Muscle layer of duodenum (tissue), 2 donors: ENCODE data around the gene GSDME.
"Not testable (repeated sequence)": the region's sequence is repeated elsewhere in the genome, so short reads cannot be mapped to it uniquely, and the experiment has no call there.

ENCODE experiments used
- H3K27ac ChIP-seq: one replicate; pipeline ENCODE4 v1.7.0; 2013; ENCODE audit warnings: mild to moderate bottlenecking, low read length
- H3K27me3 ChIP-seq: one replicate; pipeline ENCODE4 v1.7.0; 2013; ENCODE audit warnings: low read depth, mild to moderate bottlenecking, control low read depth, low read length
- H3K36me3 ChIP-seq, 2 donors: one replicate each; pipeline ENCODE4 v1.7.0; 2013; ENCODE audit warnings: low read length in 2 of 2, control low read depth in 1 of 2, mild to moderate bottlenecking in 1 of 2; ENCODE audit not compliant: insufficient read depth in 2 of 2, control insufficient read depth in 1 of 2
- H3K4me1 ChIP-seq, 2 donors: one replicate each; pipeline ENCODE4 v1.7.0; 2013; ENCODE audit warnings: low read length in 2 of 2, mild to moderate bottlenecking in 2 of 2, control low read depth in 1 of 2, moderate library complexity in 1 of 2; ENCODE audit not compliant: insufficient read depth in 2 of 2, control insufficient read depth in 1 of 2
- H3K4me3 ChIP-seq, 2 donors: one replicate each; pipeline ENCODE4 v1.7.0; 2013; ENCODE audit warnings: low read length in 2 of 2, low read depth in 1 of 2, mild to moderate bottlenecking in 1 of 2
- H3K9me3 ChIP-seq, 2 donors: one replicate each; pipeline ENCODE4 v1.7.0; 2013; ENCODE audit warnings: low read length in 2 of 2, control low read depth in 1 of 2, mild to moderate bottlenecking in 1 of 2; ENCODE audit not compliant: control insufficient read depth in 1 of 2
- donor health status: healthy.

GSDME gene

GRCh38 chr7:24739306-24739705, 18.0 kb downstream of the GSDME start:
- Histone ChIP-seq H3K4me1 (peaks cover 0 to 8% of the 10 kb centered on the region in 2 donors), H3K27me3 (no peaks in the 10 kb centered on the region), H3K4me3 (no peak overlapping the region), H3K36me3 (peaks cover 0 to under 1% of the 10 kb centered on the region in 2 donors), H3K27ac (no peak overlapping the region), H3K9me3 (peaks cover 0 to 4% of the 10 kb centered on the region in 2 donors)

- Histone ChIP-seq H3K27me3 (no peaks in the 10 kb centered on the region), H3K27ac (no peak overlapping the region), H3K4me3 (no peak overlapping the region), H3K36me3 (no peaks in the 10 kb centered on the region), H3K9me3 (peaks cover 0 to 4% of the 10 kb centered on the region in 2 donors), H3K4me1 (peaks cover 0 to 8% of the 10 kb centered on the region in 2 donors)
Observed at GRCh38 chr7:24738577-24738976, 18.7 kb downstream of the GSDME start.

DNA sequence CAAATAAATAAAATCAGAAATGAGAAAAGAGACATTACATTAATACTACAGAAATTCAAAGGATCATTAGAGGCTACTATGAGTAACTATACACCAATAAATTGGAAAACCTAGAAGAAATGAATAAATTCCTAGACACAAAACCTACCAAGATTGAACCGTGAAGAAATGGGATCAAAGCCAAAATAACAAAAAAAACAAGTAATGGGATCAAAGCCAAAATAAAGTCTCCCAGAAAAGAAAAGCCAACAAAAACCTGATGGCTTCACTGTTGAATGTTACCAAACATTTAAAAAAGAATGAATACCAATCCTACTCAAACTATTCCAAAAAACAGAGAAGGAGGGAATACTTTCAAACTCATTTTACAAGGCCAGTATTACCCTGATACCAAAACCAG, 20.0 kb downstream of the GSDME start:
- H3K36me3 ChIP-seq, result no peaks in the 10 kb centered on the region
- H3K4me3 ChIP-seq, result no peak overlapping the region
- H3K4me1 ChIP-seq, result peaks cover 0 to 8% of the 10 kb centered on the region in 2 donors
- H3K9me3 ChIP-seq, result peaks cover 0 to 4% of the 10 kb centered on the region in 2 donors
- no peak overlapping the region for H3K27ac ChIP-seq
- no peaks in the 10 kb centered on the region for H3K27me3 ChIP-seq

- not testable (repeated sequence) for H3K4me3 ChIP-seq, H3K27me3 ChIP-seq, H3K9me3 ChIP-seq, H3K4me1 ChIP-seq, H3K36me3 ChIP-seq, H3K27ac ChIP-seq
Observed at GRCh38 chr7:24735594-24735993, 21.7 kb downstream of the GSDME start.

DNA sequence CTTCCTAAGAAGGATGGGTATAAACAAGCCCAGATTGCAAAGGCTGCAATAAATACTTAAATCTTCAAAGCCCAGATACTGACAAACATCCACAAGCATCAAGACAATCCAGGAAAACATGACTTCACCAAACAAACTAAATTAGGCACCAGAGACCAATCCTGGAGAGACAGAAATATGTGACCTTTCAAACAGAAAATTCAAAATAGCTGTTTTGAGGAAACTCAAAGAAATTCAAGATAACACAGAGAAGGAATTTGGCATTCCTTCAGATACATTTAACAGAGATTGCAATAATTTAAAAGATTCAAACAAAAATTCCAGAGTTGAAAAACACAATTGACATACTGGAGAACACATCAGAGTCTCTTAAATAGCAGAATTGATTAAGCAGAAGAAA, 23.0 kb downstream of the GSDME start:
- Histone ChIP-seq H3K4me1 (peaks cover 0 to 8% of the 10 kb centered on the region in 2 donors), H3K27ac (no peak overlapping the region), H3K36me3 (no peaks in the 10 kb centered on the region), H3K4me3 (no peak overlapping the region), H3K9me3 (peaks cover 0 to 4% of the 10 kb centered on the region in 2 donors), H3K27me3 (no peaks in the 10 kb centered on the region)

DNA sequence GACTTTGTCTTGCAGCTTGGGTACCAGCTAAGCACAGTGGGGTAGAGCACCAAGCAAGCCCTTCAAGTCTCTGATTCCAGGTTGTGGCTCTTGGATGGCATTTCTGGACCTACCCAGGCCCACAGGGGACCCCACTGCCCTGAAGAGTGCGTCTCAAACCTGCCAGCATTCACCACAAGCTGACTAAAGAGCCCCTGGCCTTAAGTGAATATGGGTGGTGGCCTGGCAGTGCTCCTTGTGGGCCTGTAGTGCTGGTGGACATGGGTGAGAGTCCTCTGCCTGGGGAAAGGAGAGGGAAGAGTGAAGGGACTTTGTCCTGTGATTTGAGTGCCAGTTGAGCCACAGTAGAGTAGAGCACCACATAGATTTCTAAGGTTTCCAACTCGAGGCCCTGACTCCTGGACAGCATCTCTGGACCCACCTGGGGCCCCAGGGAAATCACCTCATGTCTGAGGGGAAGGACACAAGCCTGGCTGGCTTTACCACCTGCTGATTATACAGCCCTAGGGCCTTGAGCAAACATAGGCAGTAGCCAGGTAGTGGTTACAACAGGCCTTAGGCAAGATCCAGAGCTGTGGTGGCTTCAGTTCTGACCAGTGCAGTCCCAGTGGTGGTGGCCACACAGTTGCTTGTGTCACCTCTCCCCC, 23.7 kb downstream of the GSDME start:
- Histone ChIP-seq H3K27ac (no peak overlapping the region), H3K9me3 (peaks cover 0 to 2% of the 10 kb centered on the region in 2 donors), H3K4me3 (no peak overlapping the region), H3K36me3 (no peaks in the 10 kb centered on the region), H3K4me1 (peaks cover 0 to 8% of the 10 kb centered on the region in 2 donors), H3K27me3 (no peaks in the 10 kb centered on the region)

DNA sequence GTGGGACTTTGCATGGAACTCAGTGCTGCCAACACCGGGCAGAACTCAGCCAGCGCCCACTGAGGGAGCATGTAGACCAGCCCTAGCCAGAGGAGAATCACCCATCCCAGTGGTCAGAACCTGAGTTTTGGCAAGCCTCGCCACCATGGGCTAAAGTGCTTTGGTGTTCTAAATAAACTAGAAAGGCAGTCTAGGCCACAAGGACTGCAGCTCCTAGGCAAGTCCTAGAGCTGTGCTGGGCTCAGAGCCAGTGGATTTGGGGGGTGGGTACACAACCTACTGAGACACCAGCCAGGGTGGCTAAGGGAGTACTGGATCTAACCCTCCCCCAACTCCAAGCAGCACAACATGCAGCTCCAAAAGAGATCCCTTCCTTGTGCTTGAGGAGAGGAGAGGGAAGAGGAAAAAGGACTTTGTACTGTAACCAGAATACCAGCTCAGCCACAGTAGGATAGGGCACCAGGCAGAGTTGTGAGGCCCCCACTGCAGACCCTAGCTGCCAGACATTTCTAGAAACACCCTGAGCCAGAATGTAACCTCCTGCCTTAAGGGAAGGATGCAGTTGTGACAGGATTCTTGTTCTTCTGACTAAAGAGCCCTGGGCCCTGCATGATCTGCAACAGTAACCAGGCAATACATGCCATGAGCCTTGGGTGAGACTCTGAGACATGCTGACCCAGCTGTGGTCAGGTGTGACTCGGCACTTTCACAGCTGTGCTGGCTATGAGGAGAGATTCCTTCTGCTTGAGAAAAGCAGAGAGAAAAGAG, 24.4 kb downstream of the GSDME start:
- Histone ChIP-seq H3K9me3 (no peaks in the 10 kb centered on the region), H3K36me3 (no peaks in the 10 kb centered on the region), H3K4me3 (no peak overlapping the region), H3K27me3 (no peaks in the 10 kb centered on the region), H3K4me1 (peaks cover 0 to 8% of the 10 kb centered on the region in 2 donors), H3K27ac (no peak overlapping the region)

DNA sequence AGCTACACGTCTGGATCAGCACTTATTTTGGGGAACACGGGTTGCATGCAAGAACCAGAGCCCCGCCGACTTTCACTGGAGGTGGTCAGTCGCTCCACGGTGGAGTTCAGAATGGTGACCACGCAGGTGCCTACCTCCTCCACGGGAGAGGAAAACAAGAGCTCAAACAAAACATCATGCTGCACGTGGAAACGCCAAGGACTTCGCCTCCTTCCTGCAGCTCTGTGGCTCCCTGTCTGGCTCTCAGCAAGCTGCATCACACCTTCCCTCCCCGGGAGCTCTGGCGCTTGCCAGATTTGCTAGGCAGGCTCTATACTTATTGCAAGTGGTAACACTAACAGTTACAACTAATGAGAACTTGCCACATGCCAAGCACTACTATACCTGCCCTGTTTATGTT, 26.0 kb downstream of the GSDME start:
- H3K27me3 ChIP-seq, result no peaks in the 10 kb centered on the region
- no peak overlapping the region for H3K4me3 ChIP-seq
- H3K4me1 ChIP-seq, result peaks cover 0 to 8% of the 10 kb centered on the region in 2 donors
- no peaks in the 10 kb centered on the region for H3K36me3 ChIP-seq
- no peak overlapping the region for H3K27ac ChIP-seq
- H3K9me3 ChIP-seq, result no peaks in the 10 kb centered on the region

DNA sequence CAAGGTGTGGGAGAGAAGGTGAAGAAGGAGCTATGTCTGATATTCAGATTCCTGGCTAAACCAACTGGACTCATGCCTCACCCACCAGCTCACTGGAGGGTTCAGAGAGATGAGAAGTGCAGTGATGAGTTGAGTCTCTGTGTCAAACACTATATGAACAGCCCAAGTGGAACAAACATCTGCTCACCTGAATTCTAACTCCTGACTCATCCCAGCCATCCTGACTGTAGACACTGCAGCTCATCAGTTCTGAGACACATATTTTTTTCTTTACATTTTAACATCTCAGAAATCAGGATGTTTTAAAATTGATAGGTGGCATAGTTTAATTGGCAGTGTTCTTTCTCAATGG, 27.3 kb downstream of the GSDME start:
- Histone ChIP-seq H3K9me3 (no peaks in the 10 kb centered on the region), H3K27me3 (no peaks in the 10 kb centered on the region), H3K36me3 (no peaks in the 10 kb centered on the region), H3K4me3 (no peak overlapping the region), H3K4me1 (peaks cover 0 to 4% of the 10 kb centered on the region in 2 donors), H3K27ac (no peak overlapping the region)

DNA sequence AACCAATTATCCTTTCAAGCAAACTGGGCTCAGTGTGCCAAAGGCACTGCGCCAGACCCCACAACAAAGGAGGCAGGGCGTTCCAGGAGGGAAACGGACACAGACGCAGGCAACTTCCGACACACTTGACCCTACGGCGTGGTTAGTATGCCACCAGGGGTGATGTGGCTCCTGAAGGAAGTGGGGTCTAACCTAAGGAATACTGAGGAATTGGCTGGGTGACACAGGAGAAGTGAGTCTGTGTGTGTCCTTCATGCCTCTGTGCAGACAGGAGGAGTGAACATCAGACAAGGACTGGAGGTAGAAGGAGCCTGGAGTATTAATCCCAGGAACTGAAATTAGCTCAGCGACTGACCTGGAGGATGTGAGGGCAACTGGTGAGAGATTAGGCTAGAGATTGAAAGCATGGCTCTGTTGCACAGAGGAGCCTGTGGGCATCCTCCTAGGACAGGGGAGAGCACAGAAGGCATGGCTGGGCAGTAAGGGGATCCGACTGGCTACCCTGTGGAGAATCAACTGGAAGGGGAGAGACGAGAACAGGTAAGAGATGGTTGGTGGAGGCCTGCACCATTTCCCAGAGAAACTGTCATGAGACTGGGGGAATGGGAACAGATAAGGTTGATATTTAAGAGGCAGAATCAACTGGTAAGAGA, 27.8 kb downstream of the GSDME start:
- H3K4me1 ChIP-seq, result peaks cover 0 to under 1% of the 10 kb centered on the region in 2 donors
- H3K36me3 ChIP-seq, result no peaks in the 10 kb centered on the region
- no peaks in the 10 kb centered on the region for H3K9me3 ChIP-seq
- H3K4me3 ChIP-seq, result no peak overlapping the region
- H3K27me3 ChIP-seq, result no peaks in the 10 kb centered on the region
- no peak overlapping the region for H3K27ac ChIP-seq

DNA sequence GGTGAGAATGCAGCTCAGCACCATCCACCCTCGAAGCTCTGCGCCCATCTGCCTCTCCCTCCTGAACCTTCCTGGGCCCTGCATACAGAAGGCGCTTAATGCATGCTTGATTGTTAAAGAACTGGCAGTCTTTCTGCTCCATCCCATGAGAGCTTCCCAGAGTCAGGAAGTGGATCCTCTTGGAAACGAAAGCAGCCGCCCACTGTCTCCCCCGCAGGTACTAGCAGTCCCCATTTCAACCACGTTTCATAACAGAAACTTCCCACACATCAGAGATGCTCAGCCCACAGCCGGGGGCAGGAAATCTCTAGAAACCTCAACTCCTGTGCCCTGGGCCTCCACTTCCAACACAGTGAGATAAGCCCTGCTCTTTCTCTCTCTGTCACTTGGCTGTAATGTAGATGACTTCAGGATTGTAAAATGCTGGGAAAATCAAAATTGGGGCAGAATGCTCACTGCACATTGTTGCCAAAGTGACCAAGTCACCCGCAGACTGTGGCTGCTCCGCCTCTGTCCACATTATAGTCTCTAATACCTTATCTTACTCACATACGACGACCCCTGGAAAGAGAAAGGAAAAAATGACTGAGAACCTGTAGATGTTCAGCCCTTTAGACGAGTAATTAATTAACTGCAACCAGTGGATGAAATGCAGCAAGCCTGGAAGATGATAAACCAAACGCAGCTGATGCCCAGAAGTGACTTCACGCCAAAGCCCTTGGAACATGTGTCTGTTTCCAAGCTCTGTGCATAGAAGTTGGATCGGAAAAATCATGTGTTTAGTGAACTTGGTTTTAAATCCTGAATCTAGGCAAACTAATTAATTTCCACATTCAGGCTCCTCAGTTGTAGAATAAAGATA, 28.5 kb downstream of the GSDME start:
- no peaks in the 10 kb centered on the region for H3K4me1 ChIP-seq
- no peak overlapping the region for H3K4me3 ChIP-seq
- no peaks in the 10 kb centered on the region for H3K36me3 ChIP-seq
- H3K27me3 ChIP-seq, result no peaks in the 10 kb centered on the region
- no peaks in the 10 kb centered on the region for H3K9me3 ChIP-seq
- H3K27ac ChIP-seq, result no peak overlapping the region
